AG09309 (cell line): Measurements from ENCODE around the gene TPPP2.

Experiments
- DNase-seq: peaks from one replicate; pipeline ENCODE4 v3.0.0-alpha.2; 2010; ENCODE audit warnings: low read depth
- H3K4me3 ChIP-seq: 2 replicates; pipeline ENCODE4 v1.5.1; 2011; ENCODE audit warnings: mild to moderate bottlenecking, low read depth, low read length, moderate library complexity; ENCODE audit not compliant: control insufficient read depth
- CTCF ChIP-seq: IDR thresholded peaks from 2 replicates; pipeline ENCODE4 v1.5.1; 2011; ENCODE audit warnings: mild to moderate bottlenecking, low read depth, low read length, inconsistent platforms; ENCODE audit not compliant: insufficient read depth, control insufficient read depth; ENCODE audit errors: missing control alignments

TPPP2 gene

GRCh38 chr14:21063479-21063878 is 33.5 kb downstream of the TPPP2 start:
- no peak for TF ChIP-seq CTCF
- DNase-seq = no peak
- no peak overlapping the region for H3K4me3 ChIP-seq

DNA sequence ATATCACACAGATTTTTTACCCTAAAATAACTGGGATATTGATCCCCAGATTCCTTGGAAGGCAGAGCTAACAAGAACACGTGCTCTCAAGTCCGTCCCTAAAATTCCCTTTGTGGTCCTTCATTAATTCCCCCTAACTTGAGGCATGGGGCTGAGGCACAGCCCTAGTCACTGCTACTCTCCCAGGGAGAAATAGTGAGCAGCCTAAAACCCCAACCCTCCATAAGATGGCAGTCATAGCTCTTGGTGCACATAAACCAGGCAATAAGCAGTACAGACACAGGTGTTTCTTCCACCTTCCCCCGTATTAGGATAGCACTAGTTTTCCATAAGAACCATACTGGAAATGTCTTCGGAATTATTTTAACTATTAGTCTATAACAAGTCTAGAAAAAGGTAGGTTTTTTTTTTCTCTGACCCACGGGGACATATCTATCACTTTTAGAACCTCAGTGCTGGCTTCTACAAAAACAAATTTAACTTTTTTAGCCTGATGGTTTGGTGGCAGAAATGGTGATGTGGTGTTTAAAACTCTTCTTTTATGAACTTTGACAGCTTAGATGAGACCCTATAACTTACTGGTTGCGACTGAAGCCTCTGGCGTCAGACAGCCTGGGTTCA is 37.0 kb downstream of the TPPP2 start:
- DNase-seq = no peak
- TF ChIP-seq CTCF = peak; percentile 37
- H3K4me3 ChIP-seq = no peak overlapping the region

DNA sequence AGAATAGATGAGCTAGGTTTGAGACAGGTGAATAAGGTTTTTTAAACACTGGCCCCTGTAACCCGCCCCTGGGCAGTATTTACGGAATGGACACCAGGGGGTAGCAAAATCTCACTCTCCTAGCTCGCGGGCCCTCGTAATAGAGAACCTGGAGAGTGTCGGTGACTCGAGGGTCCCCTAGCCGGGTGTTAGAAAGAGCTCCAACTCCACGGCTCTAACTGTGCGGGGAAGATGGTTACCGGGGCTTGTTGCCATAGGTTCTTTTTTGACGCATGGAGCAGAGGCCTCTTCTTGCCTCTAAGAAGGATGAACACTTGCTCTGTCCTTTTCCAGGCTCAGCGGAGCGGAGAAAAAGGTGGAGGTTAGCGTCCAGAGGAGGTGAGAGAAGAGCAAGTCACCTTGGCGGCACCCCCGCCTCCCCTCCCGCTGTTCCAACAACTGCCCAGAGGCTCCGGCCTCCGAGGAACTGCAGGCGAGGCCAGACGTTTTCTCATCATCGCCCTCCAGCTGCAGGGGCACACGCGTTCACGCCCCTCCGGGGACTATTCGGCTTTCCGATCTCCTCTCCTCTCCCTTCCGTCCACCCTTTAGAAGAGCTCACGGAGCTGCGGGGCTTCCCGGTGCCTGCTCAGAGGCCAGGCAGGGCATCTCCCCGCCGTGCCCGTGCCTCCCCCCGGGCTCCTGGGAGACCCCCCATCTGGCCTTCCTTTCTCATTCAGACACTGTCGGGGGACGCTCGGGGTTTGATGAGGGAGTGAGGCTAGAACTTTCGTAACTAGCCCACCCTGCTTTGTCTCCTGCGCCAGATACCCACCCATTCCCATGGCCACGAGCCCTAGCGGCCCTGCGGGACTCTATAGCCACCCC is 38.7 kb downstream of the TPPP2 start:
- peak overlapping the region; percentile 96 for H3K4me3 ChIP-seq
- DNase-seq = no peak
- peak; percentile 73 for TF ChIP-seq CTCF

DNA sequence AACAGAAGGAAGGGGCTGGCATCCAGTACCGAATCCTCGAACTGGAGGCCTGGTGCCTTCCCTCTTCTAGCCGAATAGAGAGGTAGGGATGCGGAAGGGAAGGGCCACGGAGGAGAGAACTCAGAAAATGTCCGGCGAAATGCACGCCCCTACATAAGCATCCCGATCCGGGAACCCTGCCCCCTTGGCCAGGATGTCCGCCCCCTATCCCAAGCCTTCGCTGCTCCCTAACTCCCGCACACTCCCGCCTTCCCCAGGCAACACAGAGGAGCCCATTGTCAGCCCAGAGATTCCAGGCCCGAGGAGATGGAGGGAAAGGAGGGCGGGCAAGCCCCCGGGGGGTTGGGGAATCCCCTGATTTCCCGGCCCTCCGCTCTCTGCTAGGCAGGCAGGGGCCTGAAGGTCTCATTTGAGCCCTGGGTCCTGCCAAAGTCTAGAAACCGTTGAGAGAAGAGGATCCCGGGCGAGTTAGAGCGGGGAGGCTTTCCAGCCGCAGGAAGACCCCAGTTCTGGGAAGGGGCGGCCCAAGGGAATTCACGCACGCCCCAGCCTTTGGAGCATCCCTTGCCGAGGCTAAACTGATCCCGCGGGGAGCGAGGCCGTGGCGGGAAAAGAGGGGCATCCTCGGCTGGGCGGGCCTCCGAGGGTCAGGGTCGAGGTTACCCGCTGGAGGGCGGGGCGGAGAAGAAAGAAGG is 39.5 kb downstream of the TPPP2 start:
- no peak for DNase-seq
- no peak for TF ChIP-seq CTCF
- peak overlapping the region; percentile 96 for H3K4me3 ChIP-seq

GRCh38 chr14:21070083-21070609 is 40.1 kb downstream of the TPPP2 start, which contains the start of gene ARHGEF40:
Gene ARHGEF40 (plus strand): TSS chr14:21070304. CDS start chr14:21070397, 93 bp downstream.
- no peak for DNase-seq
- H3K4me3 ChIP-seq = peak within 1 kb of the TSS; percentile 96
- TF ChIP-seq CTCF = no peak

DNA sequence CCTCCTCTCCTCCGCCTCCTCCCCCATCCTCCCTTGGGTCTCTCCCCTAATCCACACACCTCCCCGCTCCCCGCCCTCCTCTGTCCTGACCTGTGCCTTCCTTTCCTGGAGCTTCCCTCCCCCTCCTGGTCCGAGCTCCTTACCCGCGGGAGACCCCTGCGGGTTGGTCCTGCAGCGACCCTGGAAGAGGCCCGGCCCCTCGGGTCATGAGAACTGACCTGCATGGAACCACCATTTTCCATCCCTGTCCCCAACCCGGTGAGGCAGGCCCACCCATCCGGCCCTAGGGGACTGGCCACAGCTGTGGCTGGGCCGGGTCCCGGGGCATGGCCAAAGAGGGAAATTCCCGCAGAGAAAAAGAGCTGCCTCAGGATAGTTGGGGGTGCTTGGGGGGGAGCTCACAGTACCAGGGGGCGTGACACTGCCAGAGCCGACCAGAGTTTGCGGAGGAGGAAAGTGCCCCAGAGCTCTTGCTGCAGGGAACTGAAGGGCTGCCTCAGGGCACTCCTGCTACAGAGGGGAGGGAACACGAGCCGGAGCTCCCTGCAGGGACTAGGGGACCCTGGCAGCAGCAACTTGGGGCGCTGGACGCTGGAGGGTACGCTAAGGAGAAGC is 40.7 kb downstream of the TPPP2 start:
- no peak for DNase-seq
- H3K4me3 ChIP-seq = peak overlapping the region; percentile 96
- no peak for TF ChIP-seq CTCF
